Heart right ventricle (tissue), 16 donors: ENCODE measurements around the gene JCAD. TPM values are rescaled to one million over a fixed set of nuclear protein-coding genes. Genes with fewer than 3 reads are reported as not detected.

Experiments used
- ATAC-seq, 8 donors: fragments of 200-7000 bp; cut with Tn5 transposase; one replicate each; pipeline ENCODE4 v1.9.1; 2020; ENCODE audit warnings: mild to moderate bottlenecking in 8 of 8, moderate library complexity in 8 of 8, moderate number of reproducible peaks in 1 of 8
- DNase-seq, 2 donors: peaks; one replicate each; pipeline ENCODE4 v3.0.0-alpha.2; 2020
- H3K27ac ChIP-seq, 10 donors: fragments of 200-600 bp; sonication (generic) in 2 of 10; one replicate each; pipeline versions ENCODE4 v1.5.0 to v1.8.0; 2020 to 2022; ENCODE audit warnings: mild to moderate bottlenecking in 3 of 10
- H3K27me3 ChIP-seq, 7 donors: fragments of 200-600 bp; one replicate each; pipeline ENCODE4 v1.8.0; 2021 to 2022; ENCODE audit warnings: mild to moderate bottlenecking in 2 of 7
- H3K36me3 ChIP-seq, 9 donors: fragments of 200-600 bp; sonication (generic) in 1 of 9; one replicate each; pipeline versions ENCODE4 v1.5.0 to v1.8.0; 2020 to 2022; ENCODE audit warnings: mild to moderate bottlenecking in 2 of 9
- H3K4me1 ChIP-seq, 9 donors: fragments of 200-600 bp; sonication (generic) in 1 of 9; one replicate each; pipeline versions ENCODE4 v1.5.0 to v1.8.0; 2020 to 2022; ENCODE audit warnings: mild to moderate bottlenecking in 4 of 9
- H3K4me3 ChIP-seq, 10 donors: fragments of 200-600 bp; sonication (generic) in 2 of 10; one replicate each; pipeline versions ENCODE4 v1.5.0 to v1.8.0; 2020 to 2022; ENCODE audit warnings: mild to moderate bottlenecking in 7 of 10, moderate library complexity in 2 of 10
- H3K9me3 ChIP-seq, 11 donors: fragments of 200-600 bp in 10 of 11; sonication (generic) in 2 of 11; one replicate each; pipeline versions ENCODE4 v1.5.0 to v1.8.0; 2013 to 2022; ENCODE audit warnings: mild to moderate bottlenecking in 2 of 11, control low read depth in 1 of 11, moderate library complexity in 1 of 11
- WGBS, 2 donors: extraction: QIAGEN DNeasy Blood & Tissue Kit; methylation state at CpG; one replicate each; pipeline ENCODE4 v1.1.7; 2013; ENCODE audit warnings: inconsistent platforms in 1 of 2; 5-methylcytosine and 5-hydroxymethylcytosine counted together
- intact Hi-C, 10 donors: fragments of 100-400 bp; cut with DNase I; formaldehyde crosslinking; loops; one replicate each; pipeline versions ENCODE4 v1.11.1 to v1.14.2; 2022
- polyA plus RNA-seq, 2 donors: library from polyadenylated mRNA; stranded (reverse); fragments of 200-250 nt; gene quantifications; one replicate each; pipeline ENCODE4 v1.2.3, GENCODE V29; 2013
- total RNA-seq, 10 donors: library from RNA; stranded (reverse); fragmentation: NEBNext Ultra II Directional in 3 of 10; extraction: Animal tissue kit (Norgen Biotek cat#: 25700) in 3 of 10; gene quantifications; one replicate each; pipeline versions ENCODE4 v1.2.1 to v1.2.4, GENCODE V29; 2021 to 2023
- TF ChIP-seq, protein P1 (sequence below), 9 donors: fragments of 200-600 bp; sonication (generic) in 2 of 9; IDR thresholded peaks; one replicate each; pipeline versions ENCODE4 v1.5.0 to v1.8.0; 2021 to 2022; ENCODE audit warnings: antibody characterized with exemption in 9 of 9, mild to moderate bottlenecking in 5 of 9, moderate library complexity in 1 of 9
- donor health status: Arrhythmogenic right ventricular cardiomyopathy.
- donor health status: ischemic (EF 13 %, LVEDD 7.1; RV severe dilation, severe dysfunction).
- donor health status: healthy with polysubstance abuse.
- donor health status: DM: no; HTN: yes; CAD: no.
- donor health status: DM: no; HTN: no; CAD: no.
- donor health status: ischemic (EF 25% LVEDD 6.9; RV normal size, moderate dysfunction).
- donor health status: ischemic (EF 25% LVEDD 5.7; RV mildly dilated, moderate dysfunction).
- donor health status: healthy.
- donor health status: DM: yes; HTN: yes; CAD: no.
- donor health status: Ischemic cardiomyopathy.
- donor health status: ischemic (EF 35%, LVEDD 5.7; RV mildly dilated, moderate dysfunction).
- donor health status: nonischemic (EF 11% LVEDD 7.7; RV severe dilation, severe dysfunction).
- donor health status: DM: yes; HTN: yes; CAD: no.
- donor health status: PGD.
- donor health status: ischemic (EF 29% LVEDD 5.4; RV normal size, mild dysfunction).
- donor health status: nonischemic (EF 23%, LVEDD 6.1; RV moderate dilation, normal function).

The JCAD gene
- total and polyA plus RNA-seq, 12 donors = 7.7 to 39.8 (median 19.7) TPM

DNA sequence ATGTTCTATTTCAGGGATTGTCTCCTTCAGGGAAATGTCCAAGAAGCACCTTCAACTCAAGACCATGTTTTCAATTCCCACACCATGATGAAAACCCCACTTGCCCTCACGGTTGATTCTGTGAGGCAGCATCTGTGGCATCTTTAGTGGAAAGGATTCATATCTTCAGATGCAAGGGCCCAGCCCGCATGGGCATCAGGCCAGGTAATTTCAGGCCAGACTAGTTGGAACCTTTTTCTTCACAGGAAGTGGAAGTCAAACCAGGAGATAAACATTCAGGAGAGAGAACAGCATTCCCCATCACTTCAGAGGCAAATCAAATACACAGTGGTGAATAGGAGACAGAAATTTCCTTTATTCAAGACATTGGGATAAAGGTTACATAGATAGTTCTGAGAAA is 88.8 kb downstream of the JCAD start:
- no peak for ATAC-seq
- DNase-seq = no peak
- TF ChIP-seq, protein P1, sequence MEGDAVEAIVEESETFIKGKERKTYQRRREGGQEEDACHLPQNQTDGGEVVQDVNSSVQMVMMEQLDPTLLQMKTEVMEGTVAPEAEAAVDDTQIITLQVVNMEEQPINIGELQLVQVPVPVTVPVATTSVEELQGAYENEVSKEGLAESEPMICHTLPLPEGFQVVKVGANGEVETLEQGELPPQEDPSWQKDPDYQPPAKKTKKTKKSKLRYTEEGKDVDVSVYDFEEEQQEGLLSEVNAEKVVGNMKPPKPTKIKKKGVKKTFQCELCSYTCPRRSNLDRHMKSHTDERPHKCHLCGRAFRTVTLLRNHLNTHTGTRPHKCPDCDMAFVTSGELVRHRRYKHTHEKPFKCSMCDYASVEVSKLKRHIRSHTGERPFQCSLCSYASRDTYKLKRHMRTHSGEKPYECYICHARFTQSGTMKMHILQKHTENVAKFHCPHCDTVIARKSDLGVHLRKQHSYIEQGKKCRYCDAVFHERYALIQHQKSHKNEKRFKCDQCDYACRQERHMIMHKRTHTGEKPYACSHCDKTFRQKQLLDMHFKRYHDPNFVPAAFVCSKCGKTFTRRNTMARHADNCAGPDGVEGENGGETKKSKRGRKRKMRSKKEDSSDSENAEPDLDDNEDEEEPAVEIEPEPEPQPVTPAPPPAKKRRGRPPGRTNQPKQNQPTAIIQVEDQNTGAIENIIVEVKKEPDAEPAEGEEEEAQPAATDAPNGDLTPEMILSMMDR (IDR thresholded peaks at IDR 0.05) = no peak
- intact Hi-C loops = no loop called here
- Histone ChIP-seq H3K4me3 (no peak overlapping the region), H3K27ac (no peak overlapping the region), H3K36me3 (no peaks in the 10 kb centered on the region), H3K9me3 (peaks cover 0 to 10% (median 2%) of the 10 kb centered on the region in 11 donors), H3K4me1 (peaks cover 0 to 8% (median 0%) of the 10 kb centered on the region in 9 donors), H3K27me3 (no peaks in the 10 kb centered on the region)
- 55 to 64% methylated on average over 2 of the region's 2 CpGs for WGBS, 2 donors

DNA sequence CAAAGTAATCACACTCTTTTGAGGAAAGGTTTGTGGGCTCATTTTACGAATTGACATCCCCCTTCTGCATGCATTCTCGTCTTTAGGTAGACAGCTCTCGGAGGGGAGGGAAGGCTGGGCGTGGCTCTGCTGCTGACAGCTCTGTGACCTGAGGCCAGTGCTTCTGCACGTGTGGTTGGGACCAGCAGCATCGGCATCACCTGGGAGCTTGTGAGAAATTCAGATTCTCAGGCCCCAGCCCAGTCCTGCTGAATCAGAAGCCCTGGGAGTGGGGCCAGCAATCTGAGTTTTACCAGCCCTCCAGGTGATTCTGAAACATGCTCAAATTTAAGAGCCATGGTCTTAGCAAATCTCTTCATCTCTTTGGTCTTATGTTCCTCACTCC is 89.4 kb downstream of the JCAD start:
- H3K27me3 ChIP-seq = no peaks in the 10 kb centered on the region
- H3K4me1 ChIP-seq = peaks cover 0 to 8% (median 0%) of the 10 kb centered on the region in 9 donors
- H3K27ac ChIP-seq = no peak overlapping the region
- DNase-seq = no peak
- WGBS, 2 donors = 70 to 83% methylated on average over 6 of the region's 6 CpGs
- no peak for ATAC-seq
- H3K36me3 ChIP-seq = no peaks in the 10 kb centered on the region
- intact Hi-C loops = no loop called here
- H3K9me3 ChIP-seq = peaks cover 0 to 8% (median 2%) of the 10 kb centered on the region in 11 donors
- TF ChIP-seq, protein P1 (IDR thresholded peaks at IDR 0.05) = no peak
- H3K4me3 ChIP-seq = no peak overlapping the region

DNA sequence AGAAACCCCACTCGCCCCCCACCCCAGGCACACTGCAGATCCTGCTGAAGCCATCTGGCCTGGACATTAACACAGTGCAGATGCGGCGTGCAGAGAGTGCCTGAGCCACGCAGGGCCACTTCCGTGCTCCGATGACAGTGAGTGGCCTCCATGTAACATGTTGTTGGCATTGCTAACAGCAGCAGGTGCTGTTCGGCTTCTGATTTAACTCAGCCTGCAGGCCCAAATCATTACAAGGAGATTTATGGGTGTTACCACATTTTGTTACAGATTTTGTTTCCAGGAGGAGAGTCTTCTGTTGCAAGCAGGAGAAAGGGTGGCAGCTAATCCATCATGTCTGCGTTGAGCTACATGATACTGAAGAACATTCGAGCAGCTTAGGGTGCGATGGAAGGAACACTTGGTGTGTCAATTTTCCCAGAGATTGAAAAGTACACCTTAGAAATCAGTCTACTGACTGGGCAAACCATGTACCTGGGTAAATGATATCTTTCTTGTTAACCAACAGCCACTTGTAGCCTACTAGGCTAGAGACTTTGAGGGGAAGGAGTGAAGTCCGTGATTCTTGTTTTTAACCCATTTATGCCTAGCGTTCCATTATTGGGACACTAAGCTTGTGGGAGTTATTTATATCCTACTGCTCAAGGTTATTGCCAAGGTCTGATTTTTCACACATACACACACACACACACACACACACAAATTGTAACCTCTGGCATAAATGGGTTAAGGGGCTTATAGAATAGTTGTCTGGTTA is 90.0 kb downstream of the JCAD start:
- DNase-seq (no peak), ATAC-seq (peak in 1 of 8 donors; percentile 30)
- no peaks in the 10 kb centered on the region for H3K27me3 ChIP-seq
- H3K4me3 ChIP-seq = no peak overlapping the region
- peaks cover 0 to 8% (median 0%) of the 10 kb centered on the region in 9 donors for H3K4me1 ChIP-seq
- TF ChIP-seq, protein P1 (IDR thresholded peaks at IDR 0.05) = no peak
- WGBS, 2 donors = 89 to 94% methylated on average over 12 of the region's 12 CpGs
- no peaks in the 10 kb centered on the region for H3K36me3 ChIP-seq
- intact Hi-C loops = no loop called here
- H3K27ac ChIP-seq = no peak overlapping the region
- H3K9me3 ChIP-seq = peaks cover 0 to 2% (median 0%) of the 10 kb centered on the region in 11 donors

DNA sequence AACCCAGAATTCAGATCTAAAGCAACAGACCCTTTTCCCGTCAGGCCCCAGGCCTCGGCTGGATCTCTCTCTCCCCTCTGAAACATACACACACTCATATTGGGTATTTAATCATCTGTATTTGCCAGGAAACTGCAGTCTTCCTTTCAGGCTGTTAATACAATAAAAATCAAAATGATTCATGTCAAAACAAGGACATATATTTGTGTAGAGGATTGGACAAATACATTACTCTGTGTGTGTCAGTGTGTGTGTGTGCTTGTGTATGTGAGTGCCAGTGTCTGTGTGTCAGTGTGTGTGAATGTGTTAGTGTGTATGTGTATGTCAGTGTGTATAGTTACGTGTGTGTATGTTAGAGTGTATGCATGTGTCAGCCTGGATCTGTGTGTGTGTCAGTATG is 90.8 kb downstream of the JCAD start:
- DNase-seq (no peak), ATAC-seq (no peak)
- Histone ChIP-seq H3K27me3 (no peaks in the 10 kb centered on the region), H3K36me3 (no peaks in the 10 kb centered on the region), H3K4me3 (no peak overlapping the region), H3K9me3 (no peaks in the 10 kb centered on the region), H3K27ac (no peak overlapping the region), H3K4me1 (peaks cover 0 to 8% (median 0%) of the 10 kb centered on the region in 9 donors)
- intact Hi-C loops = no loop called here
- WGBS, 2 donors = 73 to 78% methylated on average over 3 of the region's 3 CpGs
- TF ChIP-seq, protein P1 (IDR thresholded peaks at IDR 0.05) = no peak
